HG03457 (cell line): Measurements from ENCODE around the gene FAM131C.

Experiments
- ATAC-seq: cut with Tn5 transposase; IDR thresholded peaks from one replicate; pipeline ENCODE4 v1.9.1; 2021; ENCODE audit warnings: moderate number of reproducible peaks; ENCODE audit not compliant: unreplicated experiment

FAM131C gene

DNA sequence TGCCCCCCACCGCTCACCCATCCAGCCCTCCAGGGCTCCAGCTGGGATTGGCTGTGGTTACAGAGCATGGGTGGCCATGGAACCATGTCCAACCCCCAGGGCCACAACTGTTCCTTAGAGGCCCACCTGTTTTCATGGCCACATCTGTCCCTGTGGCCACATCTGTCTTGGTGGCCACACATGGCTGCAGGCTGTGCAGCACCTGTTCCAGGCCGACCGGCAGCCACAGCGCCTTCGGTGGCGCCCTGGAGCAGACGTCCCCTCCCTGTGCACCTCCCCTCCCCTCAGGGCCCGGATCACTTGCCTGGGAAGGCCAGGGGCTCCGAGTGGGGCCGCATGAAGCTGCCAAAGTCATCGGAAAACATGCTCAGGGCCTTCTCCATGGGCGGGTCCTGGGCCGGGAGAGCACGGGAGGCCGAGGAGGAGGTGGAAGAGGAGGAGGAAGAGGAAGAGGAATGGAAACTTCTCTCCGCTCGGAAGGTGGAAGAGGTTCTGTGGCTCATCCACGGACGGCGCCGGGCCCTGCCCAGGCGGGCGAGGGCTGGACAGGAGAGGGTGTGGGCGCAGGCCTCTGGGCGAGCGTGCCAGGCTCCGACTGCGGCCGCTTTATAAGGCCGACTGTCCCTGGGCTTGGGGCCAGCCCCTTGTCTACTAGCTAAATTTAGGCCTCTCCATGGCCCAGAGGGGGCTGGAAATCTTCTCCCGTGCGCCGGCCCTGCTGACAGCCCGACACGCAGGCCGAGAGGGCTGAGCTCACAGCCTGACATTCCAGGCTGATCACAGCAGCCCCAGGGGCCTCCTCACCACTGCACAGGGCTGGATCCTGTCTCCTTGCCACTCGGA is 55.8 kb downstream of the FAM131C start, which contains the start of gene HSPB7:
HSPB7 (minus strand) TSS at position 583 of the 843 bp plus-strand sequence; CDS start at position 503, 80 bp downstream.
- ATAC-seq: no peak

DNA sequence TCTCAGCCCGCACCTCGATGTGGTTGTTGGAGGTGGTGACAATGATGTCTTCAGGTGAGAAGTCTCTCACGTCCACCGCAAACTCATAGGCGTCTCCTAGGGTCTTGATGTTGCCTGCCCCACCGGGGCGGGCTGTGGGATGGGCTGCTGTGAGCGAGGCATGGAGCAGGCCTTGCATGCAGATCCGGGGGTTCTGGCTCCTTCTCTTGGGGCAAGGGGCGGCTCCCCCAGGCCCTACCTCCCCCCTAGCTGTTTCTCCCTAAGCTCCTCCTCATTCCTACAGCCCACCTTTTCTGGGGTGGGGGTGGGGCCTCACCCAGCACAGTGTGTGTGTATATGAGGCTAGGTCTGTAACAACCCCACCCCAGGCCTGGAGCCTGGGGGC is 56.4 kb downstream of the FAM131C start:
- no peak for ATAC-seq

DNA sequence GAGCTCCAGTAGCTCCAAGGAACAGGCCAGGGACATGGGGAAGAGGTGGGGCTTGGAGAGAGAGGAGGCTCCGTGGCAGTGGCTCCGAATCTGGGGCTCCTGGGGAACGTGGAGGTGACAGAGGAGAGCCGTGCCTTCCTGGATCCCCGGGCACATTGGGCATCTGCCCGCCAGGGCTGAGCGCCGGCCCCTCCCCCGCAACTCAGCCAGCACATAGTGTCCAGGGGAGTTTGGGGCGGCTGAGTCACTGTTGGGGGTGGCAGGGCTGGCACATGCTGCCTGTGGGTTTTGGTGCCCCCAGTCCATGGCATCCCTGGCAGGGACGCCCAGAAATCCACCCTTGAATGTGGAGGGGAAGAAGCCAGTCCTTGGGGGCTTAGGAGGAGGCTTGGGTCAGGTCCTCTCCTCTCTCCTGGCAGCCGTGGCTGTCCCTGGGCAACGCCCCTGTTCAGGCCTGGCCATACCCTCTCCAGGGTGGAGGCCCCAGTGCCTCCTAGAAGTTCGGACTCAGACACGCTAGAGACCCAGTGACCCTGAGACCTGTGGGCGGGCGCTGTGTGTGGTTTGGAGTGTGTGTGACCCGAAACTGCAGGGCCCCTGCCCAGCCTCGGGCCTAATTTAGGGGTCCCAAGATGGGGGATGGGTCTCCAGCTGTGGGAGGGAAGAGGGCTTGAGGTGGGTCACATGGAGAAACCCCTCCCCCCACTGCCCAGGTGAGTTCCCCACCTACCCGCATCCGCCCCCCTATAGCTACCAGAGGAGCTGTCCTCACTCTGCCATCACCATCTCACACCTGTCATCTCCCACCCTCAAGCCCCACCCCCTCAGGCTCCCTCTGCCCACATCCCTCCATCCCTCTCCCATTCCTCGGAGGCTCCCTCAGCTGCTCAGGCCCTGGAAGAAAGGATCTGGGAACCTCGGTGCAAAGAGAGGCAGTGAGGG is 57.2 kb downstream of the FAM131C start:
- no peak for ATAC-seq

DNA sequence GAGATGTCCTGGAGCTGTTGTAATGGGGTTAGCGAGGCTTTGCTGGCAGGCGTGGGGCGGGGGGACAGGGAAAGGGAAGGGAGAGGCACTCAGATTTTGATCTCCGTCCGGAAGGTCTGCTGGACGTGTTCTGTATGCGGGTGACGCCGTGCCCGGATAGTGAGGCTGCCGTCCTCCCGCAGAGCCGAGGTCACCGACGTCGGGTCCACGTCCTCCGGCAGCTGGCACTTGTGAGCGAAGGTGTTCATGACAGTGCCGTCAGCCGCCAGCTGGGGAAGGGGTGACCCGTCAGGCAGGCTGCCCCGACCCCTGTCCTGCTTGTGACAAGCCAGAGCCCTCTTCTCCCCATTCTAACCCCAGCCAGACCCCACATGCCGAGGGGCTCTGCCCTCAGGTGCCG is 58.0 kb downstream of the FAM131C start:
- ATAC-seq: no peak

DNA sequence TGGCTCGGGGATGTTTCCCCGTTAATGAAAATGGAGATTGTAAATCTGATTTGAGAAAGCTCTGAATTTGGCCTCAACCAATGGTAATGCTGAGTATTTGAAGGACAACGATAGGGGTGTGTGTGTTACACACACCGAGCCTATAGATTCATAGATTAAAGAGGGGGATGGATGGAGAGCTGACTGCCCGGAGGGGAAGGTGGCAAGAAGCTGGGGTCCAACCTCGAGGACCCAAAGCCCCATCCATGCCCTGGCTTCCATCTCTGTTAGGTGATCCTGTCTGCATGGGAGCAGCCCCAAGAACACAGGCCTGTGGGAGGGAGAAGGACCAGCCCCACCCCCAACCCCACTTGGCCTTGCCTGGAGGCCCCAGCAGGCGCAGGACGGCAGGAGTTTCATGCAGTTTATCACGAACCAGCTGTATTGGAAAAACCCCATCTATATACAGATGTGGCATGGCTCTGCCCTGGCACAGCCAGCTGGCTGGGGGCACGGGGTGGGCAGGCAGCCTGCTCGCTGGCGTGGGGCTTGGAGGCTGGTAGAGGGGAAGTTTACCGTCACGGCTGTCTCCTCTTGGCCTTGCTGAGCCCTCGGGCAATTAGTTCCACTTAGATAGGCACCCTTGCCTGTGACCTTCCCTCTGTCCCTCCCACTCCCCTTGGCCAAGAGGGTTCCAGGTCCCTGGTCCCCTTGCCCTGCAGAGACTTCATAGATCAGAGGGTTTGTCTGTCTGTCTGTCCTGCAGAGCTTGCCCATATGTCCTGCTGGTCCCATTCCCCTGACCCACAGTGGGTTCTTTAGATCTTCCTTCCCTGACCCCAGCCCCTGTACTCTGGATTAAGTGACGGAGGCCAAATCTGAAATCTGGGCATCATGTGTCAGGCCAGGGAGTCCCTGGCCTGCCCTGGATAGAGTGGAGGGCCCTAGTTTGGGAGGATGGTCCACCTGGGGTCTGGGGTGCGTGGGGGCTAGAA is 58.7 kb downstream of the FAM131C start:
- no peak for ATAC-seq

DNA sequence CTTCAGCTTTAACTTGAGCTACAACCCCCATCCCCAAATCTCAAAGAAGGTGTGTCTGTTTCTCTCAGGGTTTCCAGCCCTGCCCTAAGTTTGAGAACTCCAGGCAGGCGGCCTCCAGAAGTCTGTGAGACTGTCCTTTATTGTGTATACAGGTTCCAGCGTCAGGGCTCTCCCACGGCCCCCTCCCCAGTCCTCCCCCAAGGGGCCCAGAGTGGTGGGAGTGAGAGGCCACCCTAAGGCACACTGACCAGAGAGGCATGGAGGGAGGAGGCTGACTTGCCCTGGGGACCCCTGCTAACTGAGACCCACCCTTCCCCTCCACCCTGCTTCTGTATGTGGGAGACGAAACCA is 59.6 kb downstream of the FAM131C start:
- ATAC-seq: no peak

DNA sequence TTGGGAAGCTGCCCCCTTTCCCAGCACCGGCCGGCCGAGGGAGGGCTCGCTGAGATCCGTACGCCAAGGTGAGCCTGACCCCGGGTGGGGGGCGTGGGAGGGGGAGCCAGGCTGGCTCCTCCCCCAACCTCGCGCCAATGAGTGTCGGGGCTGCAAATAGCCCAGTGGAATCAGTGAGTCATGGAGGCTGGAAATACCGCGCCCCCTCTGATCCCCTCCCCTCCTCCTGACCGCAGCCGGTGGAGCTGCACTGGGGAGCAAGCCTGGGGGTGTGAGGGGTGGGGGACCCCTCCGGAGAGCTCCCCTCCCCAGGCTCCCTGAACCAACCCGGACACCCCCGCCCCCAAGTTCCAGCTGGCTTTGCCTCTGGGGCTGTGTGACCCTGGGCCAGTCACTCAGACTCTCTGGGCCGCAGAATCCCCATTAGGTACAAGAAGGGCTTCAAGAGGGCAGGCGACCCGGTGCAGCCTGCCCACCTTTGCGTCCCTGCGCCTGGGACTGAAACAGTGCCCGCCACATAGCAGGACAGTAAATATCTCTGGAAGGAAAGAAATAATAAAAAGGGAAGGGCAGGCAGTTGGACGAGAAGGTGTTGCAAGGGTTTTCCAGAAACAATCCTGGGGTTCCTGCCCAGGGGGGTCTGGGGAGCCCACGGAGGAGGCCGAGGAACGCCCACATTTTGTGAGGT is 60.1 kb downstream of the FAM131C start:
- no peak for ATAC-seq

DNA sequence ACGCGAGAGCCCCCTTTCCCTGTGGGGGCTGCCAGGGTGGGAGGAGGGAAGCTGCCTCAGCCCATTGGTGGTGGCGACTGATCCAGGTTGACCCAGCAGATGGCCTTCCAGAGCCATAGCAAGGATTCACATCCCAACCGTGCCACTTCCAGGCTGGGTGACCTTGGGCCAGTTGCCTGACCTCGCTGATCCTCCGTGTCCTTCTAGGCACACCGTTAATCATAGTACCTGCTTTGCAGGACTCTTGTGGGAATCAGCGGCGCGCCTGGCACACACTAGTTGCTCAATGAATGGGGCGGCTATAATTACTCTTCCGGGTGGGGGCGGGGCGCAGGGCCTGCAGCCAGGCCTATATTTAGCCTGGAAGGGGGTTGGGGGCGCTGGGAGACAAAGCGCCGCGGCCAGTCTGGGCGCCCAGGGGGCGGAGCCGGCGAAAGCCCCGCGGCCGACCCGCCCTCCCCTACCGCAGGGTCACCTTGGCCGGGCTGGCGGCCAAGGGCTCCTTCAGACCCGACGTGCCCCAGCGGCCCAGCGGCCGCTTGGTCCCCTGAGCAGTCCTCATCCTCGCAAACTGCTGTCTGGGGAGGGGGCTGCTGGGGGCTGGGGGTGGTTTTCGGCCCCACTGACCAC is 60.7 kb downstream of the FAM131C start:
- no peak for ATAC-seq

DNA sequence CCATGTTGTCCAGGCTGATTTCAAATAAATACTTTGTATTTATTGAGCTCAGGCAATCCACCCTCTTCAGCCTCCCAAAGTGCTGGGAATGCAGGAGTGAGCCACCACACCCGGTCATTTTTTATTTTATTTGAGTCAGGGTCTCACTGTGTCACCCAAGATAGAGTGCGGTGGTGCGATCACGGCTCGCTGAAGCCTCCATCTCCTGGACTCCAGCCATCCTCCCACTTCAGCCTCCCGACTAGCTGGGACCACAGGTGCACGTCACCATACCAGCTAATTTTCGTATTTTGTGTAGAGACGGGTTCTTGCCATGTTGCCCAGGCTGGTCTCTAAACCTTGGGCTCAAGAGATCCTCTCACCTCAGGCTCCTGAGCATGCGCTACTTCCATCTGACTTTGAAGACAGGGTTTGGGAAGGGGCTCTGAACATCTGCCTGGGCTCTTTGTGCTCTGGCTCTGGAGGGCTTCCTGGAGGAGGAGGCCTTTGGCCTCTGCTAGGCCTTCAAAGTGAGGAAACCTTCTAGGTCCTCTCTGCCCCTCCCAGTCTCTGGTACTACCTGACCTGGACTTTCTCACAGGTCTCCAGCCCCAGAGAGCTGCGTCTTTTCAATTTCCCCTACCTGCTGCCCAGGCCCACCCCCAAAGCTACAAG is 61.4 kb downstream of the FAM131C start:
- ATAC-seq: no peak

DNA sequence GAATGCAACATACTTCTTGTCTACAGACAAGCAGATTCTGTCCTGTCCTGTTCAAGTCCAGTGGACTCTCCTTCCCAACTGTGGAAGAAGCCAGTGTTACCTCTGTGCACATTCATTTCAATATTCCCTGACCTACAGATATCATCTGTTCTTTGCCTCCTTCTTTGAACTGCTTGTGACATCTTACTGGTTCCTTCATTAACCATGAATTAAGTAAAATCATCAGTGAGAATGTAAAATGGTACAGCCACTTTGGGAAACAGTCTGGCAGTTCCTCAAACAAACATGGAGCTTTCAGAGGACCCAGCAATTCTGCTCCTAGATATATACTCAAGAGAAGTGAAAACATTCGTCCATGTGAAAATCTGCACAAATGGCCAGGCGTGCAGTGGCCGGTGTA is 62.6 kb downstream of the FAM131C start:
- ATAC-seq: no peak

DNA sequence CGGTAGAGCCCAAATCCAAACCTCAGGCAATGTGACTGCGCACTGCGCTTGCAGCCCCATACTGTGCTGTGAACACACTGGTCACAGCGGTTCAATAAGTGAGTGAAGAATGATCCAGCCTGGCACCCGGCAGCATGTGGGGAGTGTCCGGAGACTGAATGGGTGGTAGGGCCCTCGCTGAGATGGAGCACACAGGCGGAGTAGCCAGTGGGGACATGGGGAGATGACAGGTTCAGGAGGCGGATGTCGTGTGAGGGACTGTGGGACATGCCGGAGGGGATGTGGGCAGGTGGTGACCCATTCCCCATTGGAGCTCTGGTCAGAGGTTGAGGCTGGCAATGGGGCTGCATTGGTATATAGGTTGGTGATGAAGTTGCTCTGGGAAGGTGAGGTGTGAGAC is 63.8 kb downstream of the FAM131C start:
- ATAC-seq: no peak

DNA sequence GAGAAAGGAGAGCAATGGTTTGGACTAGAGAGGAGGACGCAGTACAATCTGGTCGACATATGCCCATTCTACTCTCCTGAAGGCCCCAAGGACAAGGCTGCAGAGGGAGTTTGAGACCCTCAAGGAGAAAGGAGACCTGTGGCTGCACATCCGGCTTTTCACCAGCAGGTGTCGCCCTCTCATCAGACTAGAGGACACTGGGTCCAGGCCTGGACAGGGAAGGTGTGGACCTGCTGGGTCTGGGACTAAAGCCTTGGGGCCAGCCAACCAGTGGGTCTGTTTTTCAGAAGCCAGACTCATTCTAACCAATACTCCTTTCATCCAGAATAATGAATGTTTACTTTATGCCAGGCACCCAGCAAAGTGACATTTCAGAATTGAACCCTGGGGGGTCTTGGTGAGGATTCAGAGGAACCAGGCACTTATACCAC is 64.4 kb downstream of the FAM131C start:
- no peak for ATAC-seq
